OCI-LY3 (cell line): Measurements from ENCODE around the gene KAZN.

Source experiments
- H2AFZ ChIP-seq: fragments of 200-600, 300-600 bp; shearing (Covaris generic); 2 replicates; pipeline ENCODE4 v1.6.0; 2014; ENCODE audit warnings: antibody characterized with exemption, low read depth, low read length
- H3K27ac ChIP-seq: fragments of 200-600, 300-600 bp; sonication (generic); 2 replicates; pipeline ENCODE4 v1.5.1; 2014; ENCODE audit warnings: mild to moderate bottlenecking, low read length, moderate library complexity, mixed read lengths
- H3K27me3 ChIP-seq: fragments of 200-600, 300-600 bp; sonication (generic); 2 replicates; pipeline ENCODE4 v1.6.1; 2014; ENCODE audit warnings: low read depth, low read length, mixed read lengths
- H3K36me3 ChIP-seq: fragments of 200-600, 300-600 bp; sonication (generic); replicated peaks from 2 replicates; pipeline ENCODE3; 2014; ENCODE audit warnings: low read depth, low read length, mixed read lengths
- H3K4me1 ChIP-seq: fragments of 300-600, 200-600 bp; sonication (generic); 2 replicates; pipeline ENCODE4 v1.6.1; 2014; ENCODE audit warnings: low read length, mixed read lengths
- H3K4me2 ChIP-seq: fragments of 200-600, 300-600 bp; sonication (generic); 2 replicates; pipeline ENCODE4 v1.6.1; 2014; ENCODE audit warnings: low read length, mixed read lengths
- H3K4me3 ChIP-seq: fragments of 300-600, 200-600 bp; sonication (generic); 2 replicates; pipeline ENCODE4 v1.5.1; 2014; ENCODE audit warnings: antibody characterized with exemption, mild to moderate bottlenecking, low read length, moderate library complexity
- H3K79me2 ChIP-seq: fragments of 300-600, 200-600 bp; shearing (Covaris generic); 2 replicates; pipeline ENCODE4 v1.6.1; 2014; ENCODE audit warnings: mild to moderate bottlenecking, low read length, mixed read lengths
- H3K9ac ChIP-seq: fragments of 300-600, 200-600 bp; shearing (Covaris generic); 2 replicates; pipeline ENCODE4 v1.6.0; 2014; ENCODE audit warnings: mild to moderate bottlenecking, low read length, moderate library complexity
- H3K9me3 ChIP-seq: fragments of 200-600, 300-600 bp; shearing (Covaris generic); 2 replicates; pipeline ENCODE4 v1.6.1; 2014; ENCODE audit warnings: low read length, mixed read lengths; ENCODE audit not compliant: insufficient read depth
- H4K20me1 ChIP-seq: fragments of 200-600, 300-600 bp; sonication (generic); 2 replicates; pipeline ENCODE4 v1.6.1; 2016; ENCODE audit warnings: low read length, mixed read lengths; ENCODE audit not compliant: insufficient read depth
- CTCF ChIP-seq: fragments of 200-600, 300-600 bp; sonication (generic); IDR thresholded peaks from 2 replicates; pipeline ENCODE4 v1.5.1; 2014; ENCODE audit warnings: antibody characterized with exemption, low read length, low read depth
- EZH2phosphoT487 ChIP-seq: fragments of 200-600 bp; shearing (Covaris generic); IDR thresholded peaks from 2 replicates; pipeline ENCODE4 v1.6.1; 2018; ENCODE audit warnings: antibody characterized with exemption, mixed run types, low read depth

KAZN gene

GRCh38 chr1:14842361-14842760 is 243.9 kb downstream of the KAZN start:
- Histone ChIP-seq H3K79me2 (no peaks in the 10 kb centered on the region), H2AFZ (no peak overlapping the region), H3K36me3 (no peaks in the 10 kb centered on the region), H3K9ac (no peak overlapping the region), H3K27ac (no peak overlapping the region), H3K4me1 (no peaks in the 10 kb centered on the region), H3K9me3 (no peaks in the 10 kb centered on the region), H4K20me1 (no peaks in the 10 kb centered on the region), H3K4me2 (no peak overlapping the region), H3K4me3 (no peak overlapping the region), H3K27me3 (no peaks in the 10 kb centered on the region)
- no peak for TF ChIP-seq EZH2phosphoT487
- no peak for TF ChIP-seq CTCF

- TF ChIP-seq EZH2phosphoT487 (no peak), CTCF (no peak)
- Histone ChIP-seq H3K4me1 (no peaks in the 10 kb centered on the region), H3K27me3 (no peaks in the 10 kb centered on the region), H2AFZ (no peak overlapping the region), H3K9ac (no peak overlapping the region), H3K4me2 (no peak overlapping the region), H4K20me1 (no peaks in the 10 kb centered on the region), H3K36me3 (no peaks in the 10 kb centered on the region), H3K27ac (no peak overlapping the region), H3K9me3 (no peaks in the 10 kb centered on the region), H3K79me2 (no peaks in the 10 kb centered on the region), H3K4me3 (no peak overlapping the region)
Measured at GRCh38 chr1:14842891-14843290, 244.4 kb downstream of the KAZN start.

GRCh38 chr1:14843525-14843924 is 245.0 kb downstream of the KAZN start:
- Histone ChIP-seq H3K9me3 (no peaks in the 10 kb centered on the region), H3K4me1 (no peaks in the 10 kb centered on the region), H3K4me3 (no peak overlapping the region), H3K36me3 (no peaks in the 10 kb centered on the region), H3K27ac (no peak overlapping the region), H3K4me2 (no peak overlapping the region), H3K27me3 (no peaks in the 10 kb centered on the region), H2AFZ (no peak overlapping the region), H3K79me2 (no peaks in the 10 kb centered on the region), H4K20me1 (no peaks in the 10 kb centered on the region), H3K9ac (no peak overlapping the region)
- TF ChIP-seq CTCF = no peak
- no peak for TF ChIP-seq EZH2phosphoT487

GRCh38 chr1:14844356-14844755 is 245.9 kb downstream of the KAZN start:
- no peak overlapping the region for H2AFZ ChIP-seq
- H4K20me1 ChIP-seq = no peaks in the 10 kb centered on the region
- H3K4me3 ChIP-seq = no peak overlapping the region
- H3K4me2 ChIP-seq = no peak overlapping the region
- TF ChIP-seq CTCF (no peak), EZH2phosphoT487 (no peak)
- H3K27ac ChIP-seq = no peak overlapping the region
- H3K9me3 ChIP-seq = no peaks in the 10 kb centered on the region
- no peaks in the 10 kb centered on the region for H3K79me2 ChIP-seq
- H3K27me3 ChIP-seq = no peaks in the 10 kb centered on the region
- H3K4me1 ChIP-seq = no peaks in the 10 kb centered on the region
- no peaks in the 10 kb centered on the region for H3K36me3 ChIP-seq
- H3K9ac ChIP-seq = no peak overlapping the region
